OCI-LY7 (cell line): Measurements from ENCODE around the gene SHISA4. TPM values are rescaled to one million over a fixed set of nuclear protein-coding genes. Genes with fewer than 3 reads are reported as not detected.

Experiments used
- BruUV-seq: library from RNA; stranded (reverse); fragments of 400-500 nt; replicated peaks from 2 replicates; lab custom pipeline; 2021; lab: Mats Ljungman, UMichigan
- CTCF ChIA-PET: fragments of 300-600 bp; sonication (Branson Sonifier 250); formaldehyde crosslinking; loops from one replicate; lab custom pipeline; 2022; ENCODE audit warnings: antibody characterized with exemption; ENCODE audit not compliant: unreplicated experiment; lab: Charles Lee
- POLR2A ChIA-PET: fragments of 300-600 bp; sonication (Branson Sonifier 250); formaldehyde crosslinking; loops from one replicate; lab custom pipeline; 2022; ENCODE audit warnings: antibody characterized with exemption; lab: Charles Lee
- DNase-seq: peaks from one replicate; pipeline ENCODE4 v3.0.0-alpha.2; 2015; ENCODE audit warnings: low spot score
- H2AFZ ChIP-seq: fragments of 200-600 bp; sonication (generic), shearing (Covaris generic); 2 replicates; pipeline ENCODE4 v1.6.1; 2014; ENCODE audit warnings: mild to moderate bottlenecking, antibody characterized with exemption, low read length, moderate library complexity
- H3K27ac ChIP-seq: fragments of 200-600 bp; sonication (generic); 2 replicates; pipeline ENCODE4 v1.5.1; 2014; ENCODE audit warnings: mixed run types, low read depth, mild to moderate bottlenecking, moderate library complexity, low read length, inconsistent platforms; ENCODE audit not compliant: poor library complexity, severe bottlenecking
- H3K36me3 ChIP-seq: fragments of 200-600 bp; sonication (generic); 2 replicates; pipeline ENCODE4 v1.6.1; 2014; ENCODE audit warnings: mild to moderate bottlenecking, antibody characterized with exemption, low read length, moderate library complexity, mixed read lengths; ENCODE audit not compliant: insufficient read depth
- H3K4me1 ChIP-seq: fragments of 200-600 bp; sonication (generic); 2 replicates; pipeline ENCODE4 v1.5.1; 2014; ENCODE audit warnings: mild to moderate bottlenecking, low read length; ENCODE audit not compliant: insufficient read depth, poor library complexity, severe bottlenecking
- H3K4me2 ChIP-seq: fragments of 200-600 bp; sonication (generic); 2 replicates; pipeline ENCODE4 v1.6.1; 2014; ENCODE audit warnings: mild to moderate bottlenecking, low read length
- H3K4me3 ChIP-seq: fragments of 200-600 bp; sonication (generic); 2 replicates; pipeline ENCODE4 v1.5.1; 2014; ENCODE audit warnings: mild to moderate bottlenecking, low read depth, low read length; ENCODE audit not compliant: poor library complexity, severe bottlenecking
- H3K79me2 ChIP-seq: fragments of 200-600 bp; sonication (generic); 2 replicates; pipeline ENCODE4 v1.6.1; 2016; ENCODE audit warnings: low read depth, mild to moderate bottlenecking, low read length, moderate library complexity, mixed read lengths; ENCODE audit not compliant: insufficient read depth
- H3K9me2 ChIP-seq: fragments of 200-600 bp; sonication (generic); 2 replicates; pipeline ENCODE4 v1.6.1; 2016; ENCODE audit warnings: mild to moderate bottlenecking, low read length, mixed read lengths; ENCODE audit not compliant: insufficient read depth
- H3K9me3 ChIP-seq: fragments of 200-600 bp; sonication (generic); 2 replicates; pipeline ENCODE4 v1.6.1; 2014; ENCODE audit warnings: mild to moderate bottlenecking, mixed run types, low read length, mixed read lengths
- H4K20me1 ChIP-seq: fragments of 200-600 bp; sonication (generic); 2 replicates; pipeline ENCODE4 v1.6.1; 2014; ENCODE audit warnings: mild to moderate bottlenecking, antibody characterized with exemption, low read length, moderate library complexity, mixed read lengths; ENCODE audit not compliant: insufficient read depth
- CTCF ChIP-seq: fragments of 200-600 bp; sonication (generic); conservative IDR thresholded peaks from 2 replicates; pipeline ENCODE4 v1.5.1; 2014; ENCODE audit warnings: mild to moderate bottlenecking, antibody characterized with exemption, low read length, moderate library complexity, mixed read lengths
- EZH2phosphoT487 ChIP-seq: fragments of 200-600 bp; sonication (generic); IDR thresholded peaks from 2 replicates; pipeline ENCODE4 v1.6.1; 2018; ENCODE audit warnings: low read depth, borderline replicate concordance, mild to moderate bottlenecking, mixed run types, antibody characterized with exemption, low read length, moderate library complexity, mixed read lengths
- intact Hi-C: fragments of 100-400 bp; cut with micrococcal nuclease; formaldehyde crosslinking; loops from one replicate; pipeline ENCODE4 v1.10.0; 2022; ENCODE audit not compliant: unreplicated experiment
- total RNA-seq, 2 experiments: library from RNA; depleted of rRNA in 1 of 2; stranded (reverse); fragments of >200 nt in 1 of 2; shearing (Covaris generic) in 1 of 2; gene quantifications; 2 replicates each; pipeline ENCODE4 v1.2.3, GENCODE V29; 2014 to 2022

The SHISA4 gene
- total RNA-seq, 2 experiments from 2014 or later = not detected

DNA sequence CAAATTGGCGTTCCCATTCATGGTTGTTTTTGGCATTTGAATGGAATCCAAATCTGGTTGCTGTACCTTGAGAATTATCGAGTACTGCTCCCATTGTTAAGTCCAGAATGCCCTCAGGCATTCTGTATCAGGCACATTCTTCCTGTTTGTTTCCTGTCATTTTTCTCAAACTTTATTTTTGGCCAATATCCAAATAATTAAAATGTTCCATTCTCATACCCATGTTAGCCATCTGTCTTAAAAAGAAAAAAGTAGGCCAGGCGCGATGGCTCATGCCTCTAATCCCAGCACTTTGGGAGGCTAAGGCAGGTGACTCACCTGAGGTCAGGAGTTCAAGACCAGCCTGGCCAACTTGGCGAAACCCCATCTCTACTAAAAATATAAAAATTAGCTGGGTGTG, 29.3 kb upstream of the SHISA4 start:
- H3K4me2 ChIP-seq = no peak overlapping the region
- ChIA-PET CTCF (no interaction called here), POLR2A (interaction anchor here (0.8 to 1.7 kb wide), 2 partner anchors 10 to 14 kb away, joined by 3 to 4 read pairs; no protein-coding TSS in a partner anchor)
- H3K27ac ChIP-seq = no peak overlapping the region
- no peaks in the 10 kb centered on the region for H3K9me2 ChIP-seq
- no peak for TF ChIP-seq EZH2phosphoT487
- no peak for TF ChIP-seq CTCF
- no peaks in the 10 kb centered on the region for H4K20me1 ChIP-seq
- no peak overlapping the region for H2AFZ ChIP-seq
- H3K79me2 ChIP-seq = no peaks in the 10 kb centered on the region
- no peak overlapping the region for H3K4me3 ChIP-seq
- no peak for DNase-seq
- intact Hi-C loops = no loop called here
- H3K4me1 ChIP-seq = no peaks in the 10 kb centered on the region
- H3K9me3 ChIP-seq = no peaks in the 10 kb centered on the region
- no TSS peak for BruUV-seq
- peaks cover 97% of the 10 kb centered on the region for H3K36me3 ChIP-seq

- Histone ChIP-seq H3K4me1 (no peaks in the 10 kb centered on the region), H3K9me2 (no peaks in the 10 kb centered on the region), H3K4me2 (no peak overlapping the region), H3K9me3 (no peaks in the 10 kb centered on the region), H2AFZ (no peak overlapping the region), H3K79me2 (no peaks in the 10 kb centered on the region), H3K27ac (no peak overlapping the region), H3K4me3 (no peak overlapping the region), H4K20me1 (no peaks in the 10 kb centered on the region), H3K36me3 (peaks cover 95% of the 10 kb centered on the region)
- intact Hi-C loops = no loop called here
- BruUV-seq = no TSS peak
- CTCF ChIA-PET = no interaction called here
- TF ChIP-seq EZH2phosphoT487 (no peak), CTCF (no peak)
- no peak for DNase-seq
- POLR2A ChIA-PET = interaction anchor here (1.7 kb wide), 1 partner anchor 16 kb away, joined by 4 read pairs; no protein-coding TSS in a partner anchor
These were observed 27.2 kb upstream of the SHISA4 start for GRCh38 chr1:201861448-201861847.

GRCh38 chr1:201870397-201870796, 18.3 kb upstream of the SHISA4 start:
- no peak overlapping the region for H2AFZ ChIP-seq
- H3K9me3 ChIP-seq = no peaks in the 10 kb centered on the region
- H4K20me1 ChIP-seq = no peaks in the 10 kb centered on the region
- H3K4me3 ChIP-seq = no peak overlapping the region
- ChIA-PET CTCF (no interaction called here), POLR2A (no interaction called here)
- no TSS peak for BruUV-seq
- TF ChIP-seq EZH2phosphoT487 (no peak), CTCF (no peak)
- H3K9me2 ChIP-seq = no peaks in the 10 kb centered on the region
- H3K27ac ChIP-seq = no peak overlapping the region
- H3K36me3 ChIP-seq = peaks cover 97% of the 10 kb centered on the region
- H3K79me2 ChIP-seq = no peaks in the 10 kb centered on the region
- intact Hi-C loops = no loop called here
- H3K4me2 ChIP-seq = no peak overlapping the region
- no peak for DNase-seq
- no peaks in the 10 kb centered on the region for H3K4me1 ChIP-seq
